ENCODE measurements around the gene HK3.

HK3 gene

GRCh38 chr5:176863041-176863764 lies 35.9 kb downstream of the HK3 start:
- no peak overlapping the region for H3K27ac Mint-ChIP-seq
- no peak for DNase-seq (ENCODE audit: low spot score in 2 of 2)
- peaks cover 31% of the 10 kb centered on the region for H3K27me3 Mint-ChIP-seq
- H3K36me3 Mint-ChIP-seq = no peaks in the 10 kb centered on the region
- ATAC-seq (ENCODE audit: low read depth) = no peak
- peaks cover 6% of the 10 kb centered on the region for H3K4me1 Mint-ChIP-seq
- H3K9me3 Mint-ChIP-seq = peaks cover 3% of the 10 kb centered on the region
- H3K4me3 Mint-ChIP-seq = no peak overlapping the region

DNA sequence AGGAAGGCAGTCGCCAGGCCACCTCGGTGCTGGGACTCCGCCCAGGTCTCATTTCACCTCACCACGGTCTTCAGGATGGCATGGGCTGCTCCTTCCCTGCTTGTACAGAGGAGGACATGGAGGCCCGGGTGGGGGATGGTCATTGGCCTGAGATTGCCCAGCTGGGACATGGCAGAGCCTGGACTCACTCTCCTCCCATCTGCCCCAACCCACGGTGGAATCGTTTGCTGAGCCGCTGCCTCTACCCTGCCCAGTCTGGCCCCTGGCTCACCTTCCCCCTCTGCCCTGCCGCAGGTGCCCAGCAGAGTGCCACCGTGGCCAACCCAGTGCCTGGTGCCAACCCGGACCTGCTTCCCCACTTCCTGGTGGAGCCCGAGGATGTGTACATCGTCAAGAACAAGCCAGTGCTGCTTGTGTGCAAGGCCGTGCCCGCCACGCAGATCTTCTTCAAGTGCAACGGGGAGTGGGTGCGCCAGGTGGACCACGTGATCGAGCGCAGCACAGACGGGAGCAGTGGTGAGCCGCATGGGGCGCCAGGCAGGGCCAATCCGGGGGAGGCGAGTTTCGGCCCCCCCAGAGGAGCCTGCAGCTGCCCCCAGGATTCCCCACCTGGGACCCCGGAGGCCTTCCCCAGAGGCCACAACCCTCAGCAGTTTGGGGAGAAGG lies 36.7 kb downstream of the HK3 start:
- DNase-seq (ENCODE audit: low spot score in 2 of 2) = no peak
- no peak overlapping the region for H3K4me3 Mint-ChIP-seq
- no peak for ATAC-seq (ENCODE audit: low read depth)
- peaks cover 34% of the 10 kb centered on the region for H3K27me3 Mint-ChIP-seq
- peaks cover 5% of the 10 kb centered on the region for H3K9me3 Mint-ChIP-seq
- H3K36me3 Mint-ChIP-seq = peaks cover 2% of the 10 kb centered on the region
- no peak overlapping the region for H3K27ac Mint-ChIP-seq
- peaks cover 6% of the 10 kb centered on the region for H3K4me1 Mint-ChIP-seq

DNA sequence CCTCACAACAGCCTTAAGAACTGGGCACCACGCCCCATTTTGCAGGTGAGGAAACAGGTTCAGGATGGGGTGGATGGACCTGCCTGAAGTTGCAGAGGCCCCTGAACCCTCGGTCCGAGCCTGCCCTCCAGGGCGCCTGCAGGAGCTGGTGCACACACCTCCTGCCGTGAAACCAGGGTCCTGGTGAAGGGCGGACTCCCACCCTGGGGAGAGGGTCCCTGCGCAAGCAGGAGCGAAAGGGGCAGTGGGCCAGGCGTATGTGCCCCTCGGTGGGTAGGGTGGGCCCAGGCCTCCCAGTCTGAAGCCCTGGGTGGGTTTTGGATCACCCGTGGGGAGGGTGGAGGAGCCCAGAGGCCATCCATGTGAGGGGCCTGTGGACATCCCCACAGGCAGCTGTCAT lies 37.9 kb downstream of the HK3 start:
- peaks cover 6% of the 10 kb centered on the region for H3K4me1 Mint-ChIP-seq
- peaks cover 35% of the 10 kb centered on the region for H3K27me3 Mint-ChIP-seq
- DNase-seq (ENCODE audit: low spot score in 2 of 2) (no peak), ATAC-seq (ENCODE audit: low read depth) (no peak)
- H3K27ac Mint-ChIP-seq = no peak overlapping the region
- peaks cover 5% of the 10 kb centered on the region for H3K9me3 Mint-ChIP-seq
- H3K36me3 Mint-ChIP-seq = peaks cover 2% of the 10 kb centered on the region
- H3K4me3 Mint-ChIP-seq = no peak overlapping the region

DNA sequence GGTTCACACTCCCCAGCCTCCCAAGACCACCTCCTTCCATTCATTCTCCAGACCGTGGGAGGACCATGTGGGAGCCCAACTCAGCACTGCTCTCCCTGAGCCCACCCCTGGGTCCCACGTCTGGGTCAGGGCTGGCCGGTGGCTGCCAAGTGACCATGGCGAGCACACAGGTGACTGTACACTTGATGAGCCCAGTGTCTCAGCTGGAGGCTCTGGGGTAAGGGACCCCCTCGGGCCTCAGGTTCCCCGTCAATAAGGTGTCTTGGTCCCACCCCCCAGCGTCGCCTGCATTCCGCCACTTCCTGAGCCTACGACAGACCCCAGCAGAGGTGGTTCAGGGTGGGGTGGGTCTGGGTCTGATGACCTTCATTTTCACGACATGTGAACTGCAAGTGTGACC lies 38.8 kb downstream of the HK3 start:
- H3K36me3 Mint-ChIP-seq = peaks cover 2% of the 10 kb centered on the region
- peaks cover 31% of the 10 kb centered on the region for H3K27me3 Mint-ChIP-seq
- H3K4me3 Mint-ChIP-seq = no peak overlapping the region
- H3K27ac Mint-ChIP-seq = no peak overlapping the region
- no peak for DNase-seq (ENCODE audit: low spot score in 2 of 2)
- peaks cover 6% of the 10 kb centered on the region for H3K4me1 Mint-ChIP-seq
- H3K9me3 Mint-ChIP-seq = peaks cover 5% of the 10 kb centered on the region
- ATAC-seq (ENCODE audit: low read depth) = no peak

DNA sequence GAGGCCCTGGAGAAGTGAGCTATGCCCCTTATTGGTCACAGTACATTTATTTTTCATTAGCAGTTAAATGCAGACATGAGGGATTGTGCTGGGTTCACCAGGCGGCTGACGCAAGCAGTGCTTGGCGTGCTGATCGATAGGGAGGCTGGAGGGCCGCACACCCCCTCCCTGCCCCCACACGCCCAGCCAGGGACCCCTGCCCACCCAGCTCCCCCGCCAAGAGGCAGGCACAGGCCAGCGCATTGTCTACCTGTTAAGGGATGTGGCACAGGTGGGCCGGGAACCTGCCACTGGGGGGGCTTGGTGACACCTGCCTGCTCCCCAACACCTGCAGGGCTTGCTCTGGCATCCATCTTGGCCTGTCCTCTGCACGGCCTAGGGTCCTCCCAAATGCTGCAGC lies 39.2 kb downstream of the HK3 start:
- DNase-seq (ENCODE audit: low spot score in 2 of 2) = no peak
- Mint-ChIP-seq H3K27me3 (peaks cover 34% of the 10 kb centered on the region), H3K9me3 (peaks cover 5% of the 10 kb centered on the region), H3K4me3 (no peak overlapping the region), H3K4me1 (peaks cover 6% of the 10 kb centered on the region), H3K36me3 (peaks cover 2% of the 10 kb centered on the region), H3K27ac (no peak overlapping the region)
- no peak for ATAC-seq (ENCODE audit: low read depth)

GRCh38 chr5:176857894-176858273 lies 41.3 kb downstream of the HK3 start:
- peaks cover 24% of the 10 kb centered on the region for H3K27me3 Mint-ChIP-seq
- H3K4me1 Mint-ChIP-seq = peaks cover 3% of the 10 kb centered on the region
- H3K36me3 Mint-ChIP-seq = peaks cover 2% of the 10 kb centered on the region
- no peak for ATAC-seq (ENCODE audit: low read depth)
- peaks cover 5% of the 10 kb centered on the region for H3K9me3 Mint-ChIP-seq
- H3K4me3 Mint-ChIP-seq = no peak overlapping the region
- DNase-seq (ENCODE audit: low spot score in 2 of 2) = no peak
- H3K27ac Mint-ChIP-seq = no peak overlapping the region

GRCh38 chr5:176857216-176857893 lies 41.8 kb downstream of the HK3 start:
- H3K9me3 Mint-ChIP-seq = peaks cover 5% of the 10 kb centered on the region
- H3K36me3 Mint-ChIP-seq = peaks cover 2% of the 10 kb centered on the region
- H3K27ac Mint-ChIP-seq = no peak overlapping the region
- no peak overlapping the region for H3K4me3 Mint-ChIP-seq
- ATAC-seq (ENCODE audit: low read depth) (no peak), DNase-seq (ENCODE audit: low spot score in 2 of 2) (no peak)
- peaks cover 2% of the 10 kb centered on the region for H3K4me1 Mint-ChIP-seq
- H3K27me3 Mint-ChIP-seq = peaks cover 23% of the 10 kb centered on the region

GRCh38 chr5:176856746-176857145 lies 42.4 kb downstream of the HK3 start:
- peaks cover 25% of the 10 kb centered on the region for H3K27me3 Mint-ChIP-seq
- no peak overlapping the region for H3K4me3 Mint-ChIP-seq
- ATAC-seq (ENCODE audit: low read depth) (no peak), DNase-seq (ENCODE audit: low spot score in 2 of 2) (no peak)
- no peak overlapping the region for H3K27ac Mint-ChIP-seq
- H3K9me3 Mint-ChIP-seq = peaks cover 5% of the 10 kb centered on the region
- H3K4me1 Mint-ChIP-seq = peaks cover 2% of the 10 kb centered on the region
- H3K36me3 Mint-ChIP-seq = peaks cover 2% of the 10 kb centered on the region

DNA sequence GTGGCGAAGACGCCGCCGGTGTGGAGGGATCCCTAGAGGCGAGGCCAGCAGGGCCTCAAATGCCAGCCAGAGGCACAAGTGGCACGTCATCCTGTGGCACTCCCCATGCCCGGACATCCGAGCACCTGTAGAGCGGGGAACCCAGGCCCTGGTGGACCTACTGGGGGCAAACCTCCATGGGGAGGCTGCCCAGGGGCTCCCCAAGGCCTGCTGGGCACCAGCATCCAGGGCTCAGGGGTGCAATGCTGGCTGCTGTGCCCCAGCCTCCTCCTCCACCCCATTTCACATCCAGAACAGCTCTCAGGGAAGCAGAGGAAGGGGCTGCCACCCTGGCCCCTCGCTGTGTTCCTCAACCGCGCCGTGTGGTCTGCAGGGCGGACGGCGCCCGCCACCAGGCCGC lies 43.5 kb downstream of the HK3 start:
- no peak overlapping the region for H3K4me3 Mint-ChIP-seq
- peaks cover 2% of the 10 kb centered on the region for H3K36me3 Mint-ChIP-seq
- H3K27me3 Mint-ChIP-seq = peaks cover 22% of the 10 kb centered on the region
- no peak for DNase-seq (ENCODE audit: low spot score in 2 of 2)
- peaks cover 5% of the 10 kb centered on the region for H3K9me3 Mint-ChIP-seq
- ATAC-seq (ENCODE audit: low read depth) = no peak
- H3K27ac Mint-ChIP-seq = no peak overlapping the region
- H3K4me1 Mint-ChIP-seq = peaks cover 2% of the 10 kb centered on the region

GRCh38 chr5:176854164-176854563 lies 45.0 kb downstream of the HK3 start:
- peaks cover 2% of the 10 kb centered on the region for H3K36me3 Mint-ChIP-seq
- ATAC-seq (ENCODE audit: low read depth) (no peak), DNase-seq (ENCODE audit: low spot score in 2 of 2) (no peak)
- no peak overlapping the region for H3K4me3 Mint-ChIP-seq
- H3K4me1 Mint-ChIP-seq = peaks cover 2% of the 10 kb centered on the region
- H3K27me3 Mint-ChIP-seq = peaks cover 25% of the 10 kb centered on the region
- H3K27ac Mint-ChIP-seq = no peak overlapping the region
- peaks cover 5% of the 10 kb centered on the region for H3K9me3 Mint-ChIP-seq

DNA sequence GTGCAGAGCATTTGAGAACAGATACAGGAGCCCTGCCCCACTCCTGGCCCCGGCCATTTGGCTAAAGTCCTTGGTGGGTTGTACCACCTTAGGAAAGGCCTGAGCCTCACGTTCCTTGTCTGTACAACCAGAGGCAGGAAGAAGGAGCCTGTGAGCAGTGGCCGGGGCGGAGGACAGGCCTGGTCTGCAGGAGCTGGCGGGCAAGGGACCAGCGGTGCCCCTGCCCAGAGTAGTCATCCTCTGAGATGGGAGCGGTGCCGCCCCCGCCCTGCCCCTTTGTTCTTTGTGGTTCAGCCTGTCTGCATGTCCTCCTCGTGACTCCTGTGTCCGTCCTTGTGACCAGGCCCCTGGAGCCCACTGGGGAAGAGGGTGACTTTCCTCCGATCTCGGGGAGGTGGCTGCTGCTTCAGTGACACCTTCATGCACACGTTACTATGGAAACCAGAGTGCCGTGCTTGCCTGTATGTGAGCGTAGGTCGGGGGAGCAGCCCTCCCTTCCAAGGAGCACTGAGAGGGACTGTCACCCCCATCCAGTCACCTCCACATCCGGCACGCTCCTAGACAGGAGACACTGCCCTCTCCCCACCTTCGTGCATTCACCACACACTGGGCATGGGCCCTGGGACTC lies 45.9 kb downstream of the HK3 start:
- peaks cover 3% of the 10 kb centered on the region for H3K9me3 Mint-ChIP-seq
- no peak overlapping the region for H3K27ac Mint-ChIP-seq
- no peaks in the 10 kb centered on the region for H3K4me1 Mint-ChIP-seq
- DNase-seq (ENCODE audit: low spot score in 2 of 2) = no peak
- H3K4me3 Mint-ChIP-seq = no peak overlapping the region
- ATAC-seq (ENCODE audit: low read depth) = no peak
- peaks cover 2% of the 10 kb centered on the region for H3K36me3 Mint-ChIP-seq
- H3K27me3 Mint-ChIP-seq = peaks cover 25% of the 10 kb centered on the region

DNA sequence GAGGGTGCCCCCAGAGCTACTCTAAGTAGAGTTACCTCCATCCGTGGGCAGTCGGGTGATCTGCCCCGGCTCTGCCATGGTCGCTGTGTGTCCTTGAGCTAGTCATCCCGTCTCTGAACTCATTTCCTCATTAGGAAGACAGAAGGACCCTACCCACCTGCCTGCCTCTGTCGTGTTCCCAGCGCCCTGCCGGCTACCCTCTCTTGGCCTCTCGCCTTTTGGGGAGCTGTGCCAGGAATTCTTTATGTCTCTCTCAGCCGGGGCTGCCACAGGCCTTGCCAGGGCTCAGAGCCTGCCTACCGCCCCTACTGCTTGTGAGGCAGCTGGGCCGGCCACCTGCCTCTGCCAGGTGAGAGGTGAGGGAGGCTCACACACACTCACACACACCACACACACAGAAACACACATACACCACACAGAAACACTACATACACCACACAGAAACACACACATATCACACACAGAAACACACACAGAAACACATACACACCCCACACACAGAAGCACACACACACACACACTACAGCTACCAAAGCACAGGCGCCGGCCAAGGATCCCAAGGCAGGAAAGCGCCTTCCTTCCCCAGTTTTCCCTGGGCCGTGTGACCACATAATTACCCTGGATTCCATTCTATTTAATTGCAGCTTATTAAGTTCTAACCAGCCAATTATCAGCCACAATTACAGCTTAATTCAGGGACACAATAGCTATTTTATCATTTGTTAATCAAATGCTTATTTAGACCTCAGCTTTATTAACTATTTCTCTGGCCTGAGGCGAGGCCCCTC lies 47.1 kb downstream of the HK3 start:
- Mint-ChIP-seq H3K36me3 (no peaks in the 10 kb centered on the region), H3K4me1 (no peaks in the 10 kb centered on the region), H3K4me3 (no peak overlapping the region), H3K27ac (no peak overlapping the region), H3K27me3 (peaks cover 25% of the 10 kb centered on the region), H3K9me3 (no peaks in the 10 kb centered on the region)
- ATAC-seq (ENCODE audit: low read depth) = no peak
- no peak for DNase-seq (ENCODE audit: low spot score in 2 of 2)

- no peak for ATAC-seq (ENCODE audit: low read depth)
- Mint-ChIP-seq H3K36me3 (no peaks in the 10 kb centered on the region), H3K27me3 (peaks cover 21% of the 10 kb centered on the region), H3K27ac (no peak overlapping the region), H3K4me3 (no peak overlapping the region), H3K9me3 (no peaks in the 10 kb centered on the region), H3K4me1 (no peaks in the 10 kb centered on the region)
- DNase-seq (ENCODE audit: low spot score in 2 of 2) = no peak
These were observed 47.8 kb downstream of the HK3 start for GRCh38 chr5:176851380-176851779.

All from memory B cell (primary cell).